K562 (cell line): ENCODE data around the gene PMP22. TPM values are rescaled to one million over a fixed set of nuclear protein-coding genes. Genes with fewer than 3 reads are reported as not detected.

ENCODE experiments used
- ATAC-seq: fragments of 200-7000 bp; cut with Tn5 transposase; 3 replicates; pipeline ENCODE4 v1.9.1; 2020; ENCODE audit warnings: moderate library complexity
- BruUV-seq: library from RNA; stranded (reverse); fragments of 400-500 nt; replicated peaks from 2 replicates; lab custom pipeline; 2021; lab: Mats Ljungman, UMichigan
- CTCF ChIA-PET: fragments of 300-600 bp; formaldehyde crosslinking; extraction: SDS; loops from one replicate; lab custom pipeline; 2021; ENCODE audit warnings: low intra/inter-chr PET ratio; lab: Yijun Ruan, JAX
- POLR2A ChIA-PET: fragments of 300-600, 350-650 bp; sonication (Branson Sonifier 250); formaldehyde crosslinking; extraction: SDS; loops from one replicate; lab custom pipeline; 2021; ENCODE audit warnings: antibody characterized with exemption, inconsistent platforms; lab: Yijun Ruan, JAX
- DNase-seq, 4 experiments: peaks; one replicate each; pipeline versions ENCODE4 v3.0.0 to v3.0.0-alpha.2; 2011 to 2018; ENCODE audit warnings: low spot score in 3 of 4, mixed read lengths in 3 of 4; ENCODE audit errors: extremely low read depth in 1 of 4
- FAIRE-seq: peaks from 2 replicates; lab custom pipeline; 2011; peaks lifted over from hg19 to GRCh38; lab: Jason Lieb, UNC
- H2AFZ ChIP-seq: 2 replicates; pipeline ENCODE4 v1.6.0; 2011; ENCODE audit warnings: low read depth, low read length, control low read depth, inconsistent platforms
- H3K27ac ChIP-seq: fragments of 200-600 bp; 3 replicates; pipeline ENCODE4 v1.8.0; 2011; ENCODE audit warnings: low read depth, mild to moderate bottlenecking, control low read depth, inconsistent platforms, low read length, moderate library complexity, mixed read lengths; ENCODE audit errors: extremely low read depth
- H3K27me3 ChIP-seq, 2 experiments: fragments of 300-600 bp in 1 of 2; 2 replicates in 1 of 2; 3 replicates in 1 of 2; pipeline versions ENCODE4 v1.6.0 to v1.8.0; 2011; ENCODE audit warnings: inconsistent platforms in 2 of 2, low read length in 2 of 2, mild to moderate bottlenecking in 1 of 2, mixed read lengths in 1 of 2, moderate library complexity in 1 of 2; ENCODE audit not compliant: control insufficient read depth in 2 of 2, insufficient read depth in 2 of 2
- H3K36me3 ChIP-seq: fragments of 300-600 bp; 3 replicates; pipeline ENCODE4 v1.8.0; 2011; ENCODE audit warnings: mild to moderate bottlenecking, low read length, inconsistent platforms; ENCODE audit not compliant: control insufficient read depth, insufficient read depth
- H3K4me1 ChIP-seq, 2 experiments: fragments of 200-600 bp in 1 of 2; replicated peaks in 1 of 2; 2 replicates in 1 of 2; 3 replicates in 1 of 2; pipeline versions ENCODE4 v1.5.1 to v1.8.0; 2011; ENCODE audit warnings: inconsistent platforms in 2 of 2, low read length in 2 of 2, mild to moderate bottlenecking in 1 of 2, mixed read lengths in 1 of 2, moderate library complexity in 1 of 2; ENCODE audit not compliant: control insufficient read depth in 2 of 2, insufficient read depth in 2 of 2
- H3K4me2 ChIP-seq: 2 replicates; pipeline ENCODE4 v1.6.1; 2011; ENCODE audit warnings: low read length, control low read depth, inconsistent platforms, mixed read lengths; ENCODE audit not compliant: insufficient read depth
- H3K4me3 ChIP-seq: fragments of 200-600 bp; sonication (generic), shearing (Covaris generic); 2 replicates; pipeline ENCODE4 v1.5.1; 2016; ENCODE audit warnings: control low read depth, inconsistent platforms
- H3K79me2 ChIP-seq: fragments of 200-600 bp; 3 replicates; pipeline ENCODE4 v1.8.0; 2011; ENCODE audit warnings: low read length, inconsistent platforms; ENCODE audit not compliant: control insufficient read depth, insufficient read depth
- H3K9ac ChIP-seq, 2 experiments: 2 replicates each; pipeline versions ENCODE4 v1.6.0 to v1.6.1; 2011; ENCODE audit warnings: low read depth in 2 of 2, low read length in 2 of 2, control low read depth in 1 of 2, inconsistent platforms in 1 of 2, mild to moderate bottlenecking in 1 of 2, mixed read lengths in 1 of 2; ENCODE audit not compliant: insufficient read depth in 1 of 2
- H3K9me1 ChIP-seq: one replicate; pipeline ENCODE4 v1.6.0; 2011; ENCODE audit warnings: inconsistent platforms, mild to moderate bottlenecking, low read length, moderate library complexity; ENCODE audit not compliant: control insufficient read depth, insufficient read depth
- H3K9me3 ChIP-seq: replicated peaks from 2 replicates; pipeline ENCODE4 v1.5.1; 2011; ENCODE audit warnings: low read depth, low read length, inconsistent platforms; ENCODE audit not compliant: control insufficient read depth, insufficient read depth
- H4K20me1 ChIP-seq: replicated peaks from 2 replicates; pipeline ENCODE4 v1.6.1; 2011; ENCODE audit warnings: low read length, inconsistent platforms, mixed read lengths; ENCODE audit not compliant: control insufficient read depth, insufficient read depth
- CLOCK ChIP-seq: fragments of 250-450 bp; sonication (Bioruptor Pico); IDR thresholded peaks from 2 replicates; pipeline ENCODE4 v1.4.0; 2020; ENCODE audit warnings: mild to moderate bottlenecking, moderate library complexity, borderline replicate concordance
- FOS ChIP-seq: IDR thresholded peaks from 3 replicates; pipeline ENCODE4 v1.6.1; 2011; ENCODE audit not compliant: insufficient read length; ENCODE audit errors: extremely low read depth
- ILF3 ChIP-seq: fragments of 450-650 bp; IDR thresholded peaks from 2 replicates; pipeline ENCODE4 v1.6.1; 2018; ENCODE audit warnings: antibody characterized with exemption, mild to moderate bottlenecking, moderate library complexity, borderline replicate concordance
- MCM3 ChIP-seq: fragments of 450-650 bp; IDR thresholded peaks from 2 replicates; pipeline ENCODE4 v1.6.1; 2016
- POLR3G ChIP-seq: IDR thresholded peaks from 2 replicates; pipeline ENCODE4 v1.6.1; 2011; ENCODE audit not compliant: insufficient read length, insufficient replicate concordance; ENCODE audit errors: extremely low read depth
- SAFB ChIP-seq: fragments of 200-400 bp; formaldehyde crosslinking; IDR thresholded peaks from 2 replicates; pipeline ENCODE4 v1.6.1; 2017; ENCODE audit warnings: low read depth, low read length, borderline replicate concordance
- ZNF449 ChIP-seq: fragments of 250-450 bp; sonication (Bioruptor Pico); IDR thresholded peaks from 2 replicates; pipeline ENCODE4 v1.8.0; 2022; ENCODE audit warnings: moderate library complexity, mild to moderate bottlenecking, inconsistent platforms
- ZNF609 ChIP-seq: sonication (generic); formaldehyde crosslinking; IDR thresholded peaks from 2 replicates; pipeline ENCODE4 v1.8.1; 2023; ENCODE audit warnings: missing genetic modification reagents, mild to moderate bottlenecking, borderline replicate concordance
- WGBS: fragments of 100-300 bp; shearing (Covaris generic); methylation state at CpG from one replicate; pipeline ENCODE4 v1.1.6; 2016; ENCODE audit warnings: low coverage, mixed read lengths; ENCODE audit not compliant: insufficient coverage; ENCODE audit errors: missing lambda C conversion rate; 5-methylcytosine and 5-hydroxymethylcytosine counted together
- in situ Hi-C: fragments of 300-500 bp; cut with MboI; formaldehyde crosslinking; loops from 4 replicates; pipeline ENCODE4 v1.15.0; 2018; ENCODE audit warnings: inconsistent platforms, mixed read lengths
- intact Hi-C: fragments of 100-400 bp; cut with micrococcal nuclease; formaldehyde crosslinking; loops from 2 replicates; pipeline ENCODE4 v1.14.2; 2022
- polyA plus RNA-seq, 8 experiments: library from polyadenylated mRNA; depleted of rRNA in 4 of 8; stranded (reverse) in 5 of 8; unstranded in 3 of 8; fragments of >200 nt; fragmentation: Nextera tagmentation in 2 of 8; fragmentation: Illumina TruSeq in 1 of 8; extraction: Ambion mirVana in 2 of 8; extraction: Trizol in 1 of 8; gene quantifications; 2 replicates each; pipeline versions ENCODE4 v1.2.1 to v1.2.3, GENCODE V29; 2011 to 2014; ENCODE audit warnings: inconsistent platforms in 1 of 8, missing spikeins in 1 of 8
- total RNA-seq, 7 experiments: library from RNA; depleted of rRNA in 6 of 7; stranded (reverse); fragments of >200 nt in 6 of 7; fragmentation: Illumina TruSeq in 2 of 7; extraction: Trizol in 2 of 7; gene quantifications; 2 replicates each; pipeline versions ENCODE4 v1.2.1 to v1.2.3, GENCODE V29; 2011 to 2021; ENCODE audit warnings: low replicate concordance in 1 of 7

Gene PMP22
- total and polyA plus RNA-seq, 9 of the 15 experiments (the other 6 are each of a cell fraction or from before 2014, with no cell fraction given): 12.6 to 62.3 (median 25.8) TPM

- no peak for TF ChIP-seq ZNF609 (CRISPR knock-in tag)
- no peak for TF ChIP-seq MCM3
These were observed 584 bp downstream of the PMP22 start (continued) for GRCh38 chr17:15264542-15264941.

GRCh38 chr17:15263680-15264079, 1.4 kb downstream of the PMP22 start:
- no peak overlapping the region for H3K9ac ChIP-seq
- H3K9me3 ChIP-seq: no peaks in the 10 kb centered on the region
- H4K20me1 ChIP-seq: no peaks in the 10 kb centered on the region
- peaks cover 18 to 34% of the 10 kb centered on the region in 2 experiments for H3K4me1 ChIP-seq
- TF ChIP-seq FOS (no peak), CLOCK (CRISPR knock-in tag) (no peak), POLR3G (no peak), ZNF449 (CRISPR knock-in tag) (no peak), SAFB (no peak), ILF3 (no peak)
- no peaks in the 10 kb centered on the region for H3K9me1 ChIP-seq
- CTCF ChIA-PET: no interaction called here
- ATAC-seq (no peak), DNase-seq (no peak), FAIRE-seq (no peak)
- BruUV-seq: no TSS peak
- peaks cover 4% of the 10 kb centered on the region; the same call in 2 of the 3 replicates for H3K79me2 ChIP-seq
- in situ Hi-C loops (loop anchor here (25.0 kb wide), 1 partner anchor 699 kb away; no protein-coding TSS in a partner anchor), intact Hi-C loops (no loop called here)
- H3K27me3 ChIP-seq: peaks cover 0 to 29% of the 10 kb centered on the region in 2 experiments; a peak in 2 of 5 replicates
- H2AFZ ChIP-seq: no peak overlapping the region
- no peak overlapping the region for H3K4me2 ChIP-seq
- no peak overlapping the region for H3K4me3 ChIP-seq
- peaks cover 3% of the 10 kb centered on the region; the same call in 2 of the 3 replicates for H3K36me3 ChIP-seq
- POLR2A ChIA-PET: interaction anchor here (0.6 to 1.1 kb wide), 3 partner anchors 147 to 259 kb away, joined by 3 read pairs; no protein-coding TSS in a partner anchor
- H3K27ac ChIP-seq: no peak overlapping the region
- WGBS: 45% methylated on average over 3 of the region's 3 CpGs
